ENCODE results near the gene GUCD1. TPM values are rescaled to one million over a fixed set of nuclear protein-coding genes. Genes with fewer than 3 reads are reported as not detected.

The GUCD1 gene
- total and polyA plus RNA-seq, 7 donors = 85.6 to 301 (median 98.6) TPM

- intact Hi-C loops (cut with DNase I) = no loop called here
- Histone ChIP-seq H3K4me1 (peaks cover 0 to 18% (median 11%) of the 10 kb centered on the region in 4 donors), H3K27me3 (no peaks in the 10 kb centered on the region)
Measured at GRCh38 chr22:24514241-24515026, 40.5 kb downstream of the GUCD1 start.

GRCh38 chr22:24513378-24514240, 41.3 kb downstream of the GUCD1 start:
- H3K4me3 ChIP-seq = no peak overlapping the region
- no peaks in the 10 kb centered on the region for H3K27me3 ChIP-seq
- peaks cover 0 to 18% (median 11%) of the 10 kb centered on the region in 4 donors for H3K4me1 ChIP-seq
- intact Hi-C loops (cut with DNase I) = no loop called here
- H3K27ac ChIP-seq = no peak overlapping the region
- no peak for DNase-seq
- WGBS, 2 donors = 84 to 90% methylated on average over 9 of the region's 9 CpGs
- H3K36me3 ChIP-seq = no peaks in the 10 kb centered on the region
- no peak for TF ChIP-seq POLR2AphosphoS5 (IDR thresholded peaks at IDR 0.05)
- TF ChIP-seq EP300 (IDR thresholded peaks at IDR 0.05) = no peak
- TF ChIP-seq CTCF (IDR thresholded peaks at IDR 0.05) = no peak
- no peak for TF ChIP-seq POLR2A (IDR thresholded peaks at IDR 0.05)
- no peaks in the 10 kb centered on the region for H3K9me3 ChIP-seq

More at GRCh38 chr22:24514241-24515026, 40.5 kb downstream of the GUCD1 start:
- DNase-seq = no peak
- Histone ChIP-seq H3K36me3 (no peaks in the 10 kb centered on the region), H3K27ac (no peak overlapping the region), H3K4me3 (no peak overlapping the region), H3K9me3 (no peaks in the 10 kb centered on the region)
- TF ChIP-seq POLR2A (IDR thresholded peaks at IDR 0.05) (no peak), CTCF (IDR thresholded peaks at IDR 0.05) (no peak), POLR2AphosphoS5 (IDR thresholded peaks at IDR 0.05) (no peak), EP300 (IDR thresholded peaks at IDR 0.05) (no peak)
- 28 to 69% methylated on average over 14 of the region's 14 CpGs for WGBS, 2 donors

- H3K36me3 ChIP-seq = no peaks in the 10 kb centered on the region
- intact Hi-C loops (cut with DNase I) = no loop called here
- 51 to 62% methylated on average over 3 of the region's 3 CpGs for WGBS, 2 donors
- no peaks in the 10 kb centered on the region for H3K27me3 ChIP-seq
- H3K27ac ChIP-seq = no peak overlapping the region
- DNase-seq = no peak
- no peaks in the 10 kb centered on the region for H3K9me3 ChIP-seq
- peaks cover 0 to 18% (median 11%) of the 10 kb centered on the region in 4 donors for H3K4me1 ChIP-seq
- TF ChIP-seq POLR2AphosphoS5 (IDR thresholded peaks at IDR 0.05) = no peak
- no peak for TF ChIP-seq POLR2A (IDR thresholded peaks at IDR 0.05)
- TF ChIP-seq EP300 (IDR thresholded peaks at IDR 0.05) = no peak
- TF ChIP-seq CTCF (IDR thresholded peaks at IDR 0.05) = no peak
- H3K4me3 ChIP-seq = no peak overlapping the region
Measured at GRCh38 chr22:24512043-24512442, 42.9 kb downstream of the GUCD1 start.

- H3K4me1 ChIP-seq = peaks cover 0 to 10% (median 5%) of the 10 kb centered on the region in 4 donors
- no peak for DNase-seq
- 25 to 40% methylated on average over 10 of the region's 10 CpGs for WGBS, 2 donors
- H3K27me3 ChIP-seq = no peaks in the 10 kb centered on the region
- H3K4me3 ChIP-seq = no peak overlapping the region
- intact Hi-C loops (cut with DNase I) = no loop called here
- no peaks in the 10 kb centered on the region for H3K9me3 ChIP-seq
- no peaks in the 10 kb centered on the region for H3K36me3 ChIP-seq
- TF ChIP-seq POLR2AphosphoS5 (IDR thresholded peaks at IDR 0.05) (peak in 1 of 4 donors; percentile 25), EP300 (IDR thresholded peaks at IDR 0.05) (no peak), CTCF (IDR thresholded peaks at IDR 0.05) (no peak), POLR2A (IDR thresholded peaks at IDR 0.05) (no peak)
- no peak overlapping the region for H3K27ac ChIP-seq
Measured at GRCh38 chr22:24510637-24511625, 44.0 kb downstream of the GUCD1 start.
